Measurements from ENCODE around the gene RAD51B.
"Not testable (repeated sequence)": the region's sequence is repeated elsewhere in the genome, so short reads cannot be mapped to it uniquely, and the experiment has no call there.

The RAD51B gene

GRCh38 chr14:68172627-68173026 is 353.0 kb downstream of the RAD51B start:
- no peak for DNase-seq (ENCODE audit: low read depth in 3 of 3)

DNA sequence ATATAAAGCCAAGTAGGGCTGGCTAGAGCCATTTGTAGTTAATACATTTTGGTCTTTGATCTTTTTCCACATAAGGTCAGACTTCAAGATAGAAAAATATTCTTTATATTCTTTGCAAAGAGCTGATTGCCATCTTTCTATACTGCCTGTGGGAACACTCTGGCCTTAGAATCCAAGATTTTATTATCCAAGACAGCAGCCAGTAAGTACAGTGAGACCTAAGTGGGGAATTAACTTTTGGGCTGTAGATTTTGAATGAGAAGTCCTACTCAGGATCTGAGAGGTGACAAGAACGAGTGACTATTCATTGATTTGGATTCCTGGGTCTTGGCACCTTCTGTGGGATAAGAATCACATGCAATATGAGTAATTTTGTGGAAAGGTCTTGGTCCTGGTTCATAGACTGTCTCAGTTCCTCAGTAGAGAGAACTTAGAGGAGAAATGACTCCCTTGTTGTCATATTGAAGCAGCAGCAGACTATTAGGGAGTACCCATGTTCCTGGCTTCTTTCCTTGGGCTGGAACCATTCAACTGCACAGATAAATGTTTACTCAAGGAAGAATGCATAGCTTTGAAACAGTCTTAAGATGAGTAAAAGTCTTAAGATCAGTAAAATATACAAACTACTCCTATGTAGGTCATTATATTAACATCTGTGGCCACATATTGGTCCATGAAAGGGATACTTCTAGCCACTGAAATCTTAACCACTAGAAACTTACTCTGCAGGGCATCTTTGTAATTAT is 353.8 kb downstream of the RAD51B start:
- DNase-seq (ENCODE audit: low read depth in 3 of 3) = no peak

- DNase-seq (ENCODE audit: low read depth in 3 of 3) = no peak
Observed at GRCh38 chr14:68174446-68174845, 354.9 kb downstream of the RAD51B start.

DNA sequence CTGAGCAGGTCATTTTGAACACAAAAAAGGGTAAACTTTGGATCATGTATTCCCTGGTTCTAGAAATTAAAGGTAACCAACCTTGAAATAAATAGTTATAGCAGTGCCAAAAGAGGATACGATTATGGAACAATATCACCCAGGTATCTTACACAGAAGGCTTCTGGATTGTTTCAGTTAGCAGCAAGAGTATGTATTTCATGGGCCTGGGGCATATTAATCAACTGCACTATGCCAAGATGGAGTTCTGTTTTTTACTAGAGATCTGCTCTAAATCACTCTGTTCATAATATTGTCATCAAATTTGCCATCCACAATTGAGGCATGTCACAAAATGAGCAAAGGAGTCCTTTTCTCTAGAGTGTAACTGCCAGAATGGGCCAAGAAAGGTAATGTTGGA is 357.1 kb downstream of the RAD51B start:
- DNase-seq (ENCODE audit: low read depth in 3 of 3) = no peak

DNA sequence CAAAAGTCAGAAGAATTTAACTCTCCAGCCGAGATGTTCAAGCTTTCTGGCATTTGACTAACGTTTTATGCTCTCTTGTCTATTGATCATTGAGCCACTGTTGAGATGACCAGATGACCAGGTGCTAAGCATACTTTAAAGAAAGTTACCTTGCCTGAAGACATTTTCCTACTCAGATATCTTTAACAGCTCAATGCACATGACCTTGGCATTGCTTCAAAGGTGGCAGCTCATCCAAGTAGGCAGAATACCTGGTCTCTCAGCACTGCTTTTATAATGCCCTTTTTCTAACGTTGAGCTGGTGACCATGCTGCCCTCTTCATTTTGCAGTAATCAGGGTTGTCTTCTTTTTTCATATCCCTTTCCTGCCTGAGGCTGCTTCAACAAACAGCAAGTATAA is 358.1 kb downstream of the RAD51B start:
- no peak for DNase-seq (ENCODE audit: low read depth in 3 of 3)

GRCh38 chr14:68178282-68178681 is 358.7 kb downstream of the RAD51B start:
- no peak for DNase-seq (ENCODE audit: low read depth in 3 of 3)

GRCh38 chr14:68181519-68182326 is 362.1 kb downstream of the RAD51B start:
- no peak for DNase-seq (ENCODE audit: low read depth in 3 of 3)

DNA sequence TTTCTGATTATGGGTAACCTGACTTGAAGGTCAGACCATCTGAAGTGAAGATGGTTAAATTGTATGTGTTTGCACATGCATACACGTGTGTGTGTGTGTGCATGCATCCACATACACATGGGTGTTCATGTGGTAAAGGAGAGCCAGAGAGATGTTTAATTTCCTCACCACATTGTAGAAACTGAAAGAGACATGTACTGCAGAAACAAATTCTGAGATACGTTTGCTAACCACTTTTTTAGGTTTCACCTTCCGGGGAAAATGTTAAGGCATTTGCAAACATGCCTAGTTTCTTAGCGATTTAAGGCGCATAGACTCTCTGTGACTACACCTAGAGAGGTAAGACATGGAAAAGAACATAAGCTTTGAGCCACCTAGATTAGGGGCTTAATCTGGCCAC is 362.9 kb downstream of the RAD51B start:
- DNase-seq (ENCODE audit: low read depth in 3 of 3) = no peak

DNA sequence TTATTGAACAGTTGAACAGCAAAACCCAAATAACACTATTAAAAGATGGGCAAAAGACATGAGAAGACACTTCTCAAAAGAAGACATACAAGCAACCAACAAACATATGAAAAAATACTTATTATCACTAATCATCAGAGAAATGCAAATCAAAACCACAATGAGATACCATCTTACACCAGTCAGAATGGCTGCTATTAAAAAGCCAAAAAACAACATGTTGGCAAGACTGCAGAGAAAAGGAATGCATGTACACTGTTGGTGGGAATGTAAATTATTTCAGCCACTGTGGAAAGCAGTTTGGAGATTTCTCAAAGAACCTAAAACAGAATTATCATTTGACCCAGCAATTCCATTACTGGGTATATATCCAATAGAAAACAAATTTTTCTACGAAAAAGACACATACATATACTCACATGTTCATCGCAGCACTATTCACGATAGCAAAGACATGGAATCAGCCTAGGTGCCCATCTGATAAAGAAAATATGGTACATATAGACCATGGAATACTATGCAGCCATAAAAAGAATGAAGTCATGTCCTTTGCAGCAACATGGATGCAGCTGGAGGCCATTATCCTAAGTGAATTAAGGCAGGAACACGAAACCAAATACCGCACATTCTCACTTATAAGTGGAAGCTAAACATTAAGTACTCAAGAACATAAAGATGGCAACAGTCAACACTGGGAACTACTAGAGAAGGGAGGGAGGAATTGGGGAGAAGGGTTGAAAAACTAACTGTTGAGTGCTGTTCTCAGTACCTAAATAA is 367.1 kb downstream of the RAD51B start:
- DNase-seq (ENCODE audit: low read depth in 3 of 3) = not testable (repeated sequence)

DNA sequence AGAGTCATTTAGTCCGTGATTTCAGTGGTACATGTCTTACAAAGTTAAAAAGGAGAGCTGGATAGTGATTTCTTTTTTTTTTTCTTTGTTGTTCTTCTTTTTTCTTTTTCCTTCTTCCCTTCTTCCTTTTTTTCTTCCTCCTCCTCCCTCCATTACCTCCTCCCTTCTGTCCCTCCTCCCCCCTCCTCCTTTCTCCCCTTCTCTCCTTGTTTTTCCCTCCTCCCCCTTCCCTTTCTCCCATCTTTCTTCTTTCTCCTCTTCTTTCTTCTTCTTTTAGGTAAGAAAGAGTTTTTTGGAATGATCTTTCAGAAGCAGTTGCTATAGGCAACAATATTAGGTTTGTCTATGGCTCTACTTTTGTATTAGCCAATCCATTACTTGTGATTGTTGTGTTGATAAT is 368.6 kb downstream of the RAD51B start:
- no peak for DNase-seq (ENCODE audit: low read depth in 3 of 3)

- no peak for DNase-seq (ENCODE audit: low read depth in 3 of 3)
Observed at GRCh38 chr14:68190032-68190431, 370.5 kb downstream of the RAD51B start.

- DNase-seq (ENCODE audit: low read depth in 3 of 3) = no peak
Observed at GRCh38 chr14:68191567-68192321, 372.2 kb downstream of the RAD51B start.

GRCh38 chr14:68192935-68193334 is 373.4 kb downstream of the RAD51B start:
- DNase-seq (ENCODE audit: low read depth in 3 of 3) = no peak

GRCh38 chr14:68193970-68194681 is 374.5 kb downstream of the RAD51B start:
- DNase-seq (ENCODE audit: low read depth in 3 of 3) = no peak

GRCh38 chr14:68195126-68195525 is 375.5 kb downstream of the RAD51B start:
- DNase-seq (ENCODE audit: low read depth in 3 of 3) = no peak

DNA sequence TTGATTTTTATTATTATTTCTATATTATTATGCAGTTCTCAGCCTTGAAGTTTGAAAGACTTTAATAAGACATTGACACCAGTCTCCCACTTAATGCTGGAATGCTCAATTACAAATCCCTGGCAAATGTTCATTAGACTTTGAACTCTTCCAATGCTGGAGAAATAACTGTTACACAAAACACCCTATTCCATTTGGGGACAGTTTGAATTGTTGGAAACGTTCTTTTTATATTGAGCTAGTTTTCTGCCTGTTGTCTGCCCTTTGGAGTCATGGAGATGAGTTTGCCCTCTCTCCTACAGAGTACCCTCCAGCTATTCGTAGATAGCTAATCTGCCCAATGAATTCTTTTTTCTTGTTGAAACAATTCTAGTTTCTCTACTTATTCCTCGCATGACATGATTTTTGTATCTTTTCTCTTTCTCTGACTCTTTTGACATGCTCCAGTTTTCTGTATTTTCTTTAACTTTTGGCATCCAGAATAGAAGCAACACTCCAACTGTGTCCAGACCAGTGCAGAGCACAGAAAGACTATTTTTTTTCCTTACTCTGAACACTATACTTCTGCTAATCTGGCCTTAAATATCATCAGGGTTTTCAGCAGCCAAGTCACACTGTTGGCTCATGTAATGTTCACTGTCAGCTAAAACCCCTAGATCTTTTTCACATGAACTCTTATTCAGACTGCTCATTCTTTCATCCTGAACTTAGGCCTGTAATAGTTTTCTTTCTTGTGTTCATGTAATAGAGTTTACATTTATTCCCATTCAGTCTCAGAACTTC is 379.3 kb downstream of the RAD51B start:
- DNase-seq (ENCODE audit: low read depth in 3 of 3) = no peak

DNA sequence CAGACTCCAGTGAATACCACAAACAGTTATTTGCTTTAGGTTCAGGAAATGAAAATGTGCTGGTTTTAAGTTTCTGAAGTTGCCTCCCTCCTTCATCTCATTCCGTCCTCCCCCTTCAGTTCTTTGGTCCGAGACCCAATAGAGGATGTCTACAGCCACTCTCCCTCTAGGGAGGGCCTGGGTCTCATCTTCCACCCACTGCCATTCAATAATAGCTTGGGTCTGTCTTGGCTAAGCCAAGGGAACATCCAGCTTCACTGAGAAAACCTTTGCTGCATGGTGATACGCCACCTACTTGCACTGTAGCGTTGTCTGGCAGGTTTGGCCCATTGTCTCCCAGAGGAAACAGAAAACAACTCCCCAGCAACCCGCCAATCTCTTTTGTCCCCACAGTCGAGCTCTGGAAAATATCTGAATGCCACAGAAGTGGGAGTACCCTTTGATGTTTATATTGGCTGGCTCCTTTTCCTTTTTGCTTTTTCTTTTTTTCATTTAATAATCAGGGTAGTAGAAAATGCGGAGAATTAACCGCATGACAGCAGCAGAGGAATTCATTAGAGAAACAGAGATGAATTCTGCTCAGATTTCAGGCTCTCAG is 380.1 kb downstream of the RAD51B start:
- DNase-seq (ENCODE audit: low read depth in 3 of 3) = no peak

GRCh38 chr14:68203871-68204270 is 384.3 kb downstream of the RAD51B start:
- DNase-seq (ENCODE audit: low read depth in 3 of 3) = no peak

GRCh38 chr14:68208218-68208617 is 388.6 kb downstream of the RAD51B start:
- no peak for DNase-seq (ENCODE audit: low read depth in 3 of 3)

All from stimulated activated CD4-positive, alpha-beta T cell treated with anti-CD3 and anti-CD28 coated beads, TNF-alpha, amount 100 ng/mL, for 4 hours (primary cell).